Fibroblast of mammary gland (primary cell): ENCODE results near the gene CBLB.

Source experiments
- DNase-seq: peaks from one replicate; pipeline ENCODE4 v3.0.0-alpha.2; 2010; ENCODE audit warnings: low read depth
- H3K4me3 ChIP-seq: 2 replicates; pipeline ENCODE4 v1.5.1; 2011; ENCODE audit warnings: low read depth, mild to moderate bottlenecking, low read length, moderate library complexity; ENCODE audit not compliant: control insufficient read depth
- TF ChIP-seq, protein P1 (sequence below): conservative IDR thresholded peaks from 2 replicates; pipeline ENCODE4 v1.5.1; 2011; ENCODE audit warnings: low read depth, low read length, inconsistent platforms; ENCODE audit not compliant: control insufficient read depth, insufficient read depth

The CBLB gene

DNA sequence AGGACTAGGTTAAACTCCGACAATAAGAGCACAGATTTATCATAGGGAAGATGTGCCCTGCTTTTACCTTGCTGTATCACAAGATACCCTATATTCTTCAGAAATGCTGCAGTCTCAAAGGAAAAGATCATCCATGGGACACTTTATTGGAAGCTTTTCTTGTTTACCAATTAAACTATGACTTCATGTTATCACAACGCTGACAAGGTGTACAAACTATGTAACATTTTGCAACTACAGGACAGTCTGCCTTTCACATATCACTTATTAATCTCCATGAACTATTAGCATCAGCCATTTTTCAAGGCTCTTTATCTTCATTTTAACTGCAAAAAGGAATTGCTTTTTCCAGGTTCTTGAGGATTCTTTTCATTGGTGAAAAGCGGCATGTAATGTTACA lies 34.0 kb downstream of the CBLB start:
- TF ChIP-seq, protein P1, sequence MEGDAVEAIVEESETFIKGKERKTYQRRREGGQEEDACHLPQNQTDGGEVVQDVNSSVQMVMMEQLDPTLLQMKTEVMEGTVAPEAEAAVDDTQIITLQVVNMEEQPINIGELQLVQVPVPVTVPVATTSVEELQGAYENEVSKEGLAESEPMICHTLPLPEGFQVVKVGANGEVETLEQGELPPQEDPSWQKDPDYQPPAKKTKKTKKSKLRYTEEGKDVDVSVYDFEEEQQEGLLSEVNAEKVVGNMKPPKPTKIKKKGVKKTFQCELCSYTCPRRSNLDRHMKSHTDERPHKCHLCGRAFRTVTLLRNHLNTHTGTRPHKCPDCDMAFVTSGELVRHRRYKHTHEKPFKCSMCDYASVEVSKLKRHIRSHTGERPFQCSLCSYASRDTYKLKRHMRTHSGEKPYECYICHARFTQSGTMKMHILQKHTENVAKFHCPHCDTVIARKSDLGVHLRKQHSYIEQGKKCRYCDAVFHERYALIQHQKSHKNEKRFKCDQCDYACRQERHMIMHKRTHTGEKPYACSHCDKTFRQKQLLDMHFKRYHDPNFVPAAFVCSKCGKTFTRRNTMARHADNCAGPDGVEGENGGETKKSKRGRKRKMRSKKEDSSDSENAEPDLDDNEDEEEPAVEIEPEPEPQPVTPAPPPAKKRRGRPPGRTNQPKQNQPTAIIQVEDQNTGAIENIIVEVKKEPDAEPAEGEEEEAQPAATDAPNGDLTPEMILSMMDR, result no peak
- H3K4me3 ChIP-seq, result no peak overlapping the region
- DNase-seq, result no peak

DNA sequence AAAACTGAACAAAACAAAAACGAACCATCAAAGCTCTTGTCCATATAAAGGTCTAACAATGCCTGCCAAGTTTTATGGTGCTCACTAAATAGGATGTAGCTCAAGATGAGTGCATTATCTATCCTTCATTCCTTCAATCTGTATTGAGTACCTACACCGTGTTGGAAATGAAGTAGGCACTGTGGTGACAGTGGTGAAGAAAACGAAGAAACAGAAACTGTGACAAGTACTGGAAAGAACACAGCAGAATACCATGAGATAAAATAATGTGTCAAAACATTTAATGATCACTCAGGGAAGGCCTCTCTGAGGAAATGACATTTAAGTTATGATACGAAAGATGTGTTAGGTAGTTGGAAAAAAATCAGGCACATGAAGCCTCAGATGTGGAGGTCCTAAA lies 36.2 kb downstream of the CBLB start:
- DNase-seq, result no peak
- no peak overlapping the region for H3K4me3 ChIP-seq
- TF ChIP-seq, protein P1, result no peak

DNA sequence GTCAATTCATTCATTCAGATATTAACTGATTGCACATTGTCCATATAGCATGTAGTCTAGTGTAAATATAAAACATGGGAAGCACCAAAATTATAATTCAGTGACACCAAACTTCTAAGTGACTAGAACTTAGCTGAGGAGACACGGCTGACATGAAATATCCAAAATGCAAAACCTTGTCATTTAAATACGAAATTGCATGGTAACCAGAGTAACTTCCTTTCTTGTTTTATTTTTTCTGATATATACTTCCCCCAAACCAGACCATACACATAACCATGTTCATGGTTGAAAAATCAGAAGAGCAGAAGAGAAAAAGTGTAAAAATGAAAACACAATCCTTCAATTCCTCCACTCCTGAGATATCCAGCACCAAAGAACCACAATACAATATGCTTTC lies 38.0 kb downstream of the CBLB start:
- DNase-seq, result no peak
- H3K4me3 ChIP-seq, result no peak overlapping the region
- TF ChIP-seq, protein P1, result no peak

DNA sequence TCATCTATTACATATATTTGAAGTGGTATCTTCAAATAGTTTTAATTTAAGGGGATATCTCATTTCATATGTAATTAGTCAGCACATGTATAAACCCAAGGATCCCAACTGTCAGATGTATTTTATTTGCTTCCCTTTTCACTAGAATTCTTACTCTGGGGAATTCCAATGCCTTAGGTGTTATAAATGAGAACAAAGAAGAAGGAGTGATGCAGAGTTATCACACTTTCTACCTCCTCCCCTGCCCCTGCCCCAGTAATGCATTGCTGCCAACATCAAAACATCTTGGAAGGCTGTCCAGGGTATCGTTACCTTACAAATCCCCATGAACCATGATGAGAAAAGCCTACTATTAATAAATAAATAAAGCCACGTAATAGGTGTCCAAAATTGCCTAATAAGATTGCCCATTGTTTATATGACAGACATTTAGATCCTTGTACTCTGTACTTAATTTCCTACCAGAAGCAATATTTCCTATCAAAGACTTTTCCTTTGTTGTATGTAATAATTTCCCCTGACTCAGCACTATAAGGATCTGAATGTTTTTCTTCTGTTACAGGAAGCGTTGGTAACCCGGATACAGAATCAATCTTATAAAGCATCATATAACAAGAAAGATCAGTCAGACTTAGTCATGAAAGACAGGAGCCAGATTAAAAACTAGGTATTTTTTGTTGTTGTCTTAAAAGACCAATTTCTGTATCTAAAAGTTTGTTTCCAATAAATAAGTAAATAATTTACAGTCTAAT lies 38.8 kb downstream of the CBLB start:
- H3K4me3 ChIP-seq, result no peak overlapping the region
- DNase-seq, result peak; percentile 77
- TF ChIP-seq, protein P1, result no peak

DNA sequence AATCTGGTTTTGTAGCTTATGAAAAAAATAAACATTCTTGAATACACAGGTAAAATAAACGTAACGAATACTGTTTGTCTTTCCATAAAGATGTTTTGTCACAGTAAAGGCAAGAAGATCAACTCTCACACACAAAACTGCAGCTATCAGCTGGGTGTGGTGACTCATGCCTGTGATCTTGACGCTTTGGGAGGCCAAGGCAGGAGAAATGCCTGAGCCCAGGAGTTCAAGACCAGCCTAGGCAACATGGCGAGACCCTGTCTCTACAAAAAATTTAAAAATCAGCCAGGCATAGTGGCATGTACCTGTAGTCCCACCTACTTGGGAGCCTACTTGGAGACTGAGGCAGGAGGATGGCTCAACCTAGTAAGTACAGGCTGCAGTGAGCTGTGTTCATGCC lies 39.6 kb downstream of the CBLB start:
- no peak overlapping the region for H3K4me3 ChIP-seq
- TF ChIP-seq, protein P1, result no peak
- peak; percentile 56 for DNase-seq

DNA sequence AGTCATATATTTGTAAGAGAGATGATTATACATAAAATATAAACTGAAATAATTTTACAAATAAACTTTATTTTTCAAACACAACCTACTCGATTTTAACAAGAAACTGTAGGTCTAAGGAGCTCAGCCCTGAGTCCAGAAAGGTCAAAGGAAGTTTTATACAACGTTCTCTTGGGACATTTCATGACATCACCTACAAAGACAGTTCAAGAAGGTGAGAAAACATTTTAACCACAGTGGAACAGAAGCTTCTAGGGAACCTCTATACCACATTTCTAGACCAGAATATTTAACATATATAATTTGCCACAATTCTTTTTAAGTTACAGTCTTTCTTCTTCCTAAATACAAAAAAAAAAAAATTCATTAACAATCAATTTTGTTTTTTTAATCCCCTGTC lies 40.1 kb downstream of the CBLB start:
- TF ChIP-seq, protein P1, result no peak
- DNase-seq, result peak; percentile 77
- no peak overlapping the region for H3K4me3 ChIP-seq

DNA sequence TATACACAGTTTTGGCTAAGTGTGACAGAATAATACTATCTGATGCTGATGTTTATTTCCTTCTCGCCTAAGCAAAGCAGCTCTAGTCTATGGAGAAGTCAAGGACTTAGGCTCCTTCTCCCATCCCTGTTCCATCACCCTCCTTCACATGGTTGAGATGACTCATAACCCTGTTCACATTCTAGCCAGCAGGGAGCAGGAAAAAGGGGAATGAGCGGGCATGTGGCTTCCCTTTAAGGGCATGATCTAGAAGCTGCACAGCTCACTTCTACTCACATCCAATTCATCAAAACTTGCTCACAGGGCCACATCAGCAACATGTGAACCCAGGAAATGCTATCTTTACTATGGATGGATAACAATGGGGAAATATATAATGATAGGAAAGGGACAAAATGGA lies 40.9 kb downstream of the CBLB start:
- H3K4me3 ChIP-seq, result no peak overlapping the region
- peak; percentile 97 for DNase-seq
- TF ChIP-seq, protein P1, result peak; percentile 78
